ENCODE measurements around the gene UBE2V1.

The UBE2V1 gene

DNA sequence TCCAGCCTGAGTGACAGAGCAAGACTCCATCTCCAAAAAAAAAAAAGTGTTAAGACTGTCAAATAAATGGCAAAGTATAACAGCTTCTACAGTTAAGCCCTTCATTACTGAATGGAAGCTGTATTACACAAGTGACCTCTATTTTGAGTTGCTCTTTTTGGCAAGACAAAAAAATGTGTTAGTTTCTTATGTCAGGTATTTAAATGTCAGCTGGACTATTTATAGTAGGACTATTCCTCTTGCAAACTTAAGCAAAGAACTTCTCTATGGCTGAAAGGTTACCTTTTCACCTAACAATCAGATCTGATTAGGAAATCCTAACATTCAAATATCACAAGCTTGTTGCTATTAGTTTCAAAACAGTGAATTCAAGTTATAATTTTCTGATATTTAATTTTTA lies 12.4 kb downstream of the UBE2V1 start:
- DNase-seq (ENCODE audit: low read depth), result no peak
- TF ChIP-seq, protein P1, sequence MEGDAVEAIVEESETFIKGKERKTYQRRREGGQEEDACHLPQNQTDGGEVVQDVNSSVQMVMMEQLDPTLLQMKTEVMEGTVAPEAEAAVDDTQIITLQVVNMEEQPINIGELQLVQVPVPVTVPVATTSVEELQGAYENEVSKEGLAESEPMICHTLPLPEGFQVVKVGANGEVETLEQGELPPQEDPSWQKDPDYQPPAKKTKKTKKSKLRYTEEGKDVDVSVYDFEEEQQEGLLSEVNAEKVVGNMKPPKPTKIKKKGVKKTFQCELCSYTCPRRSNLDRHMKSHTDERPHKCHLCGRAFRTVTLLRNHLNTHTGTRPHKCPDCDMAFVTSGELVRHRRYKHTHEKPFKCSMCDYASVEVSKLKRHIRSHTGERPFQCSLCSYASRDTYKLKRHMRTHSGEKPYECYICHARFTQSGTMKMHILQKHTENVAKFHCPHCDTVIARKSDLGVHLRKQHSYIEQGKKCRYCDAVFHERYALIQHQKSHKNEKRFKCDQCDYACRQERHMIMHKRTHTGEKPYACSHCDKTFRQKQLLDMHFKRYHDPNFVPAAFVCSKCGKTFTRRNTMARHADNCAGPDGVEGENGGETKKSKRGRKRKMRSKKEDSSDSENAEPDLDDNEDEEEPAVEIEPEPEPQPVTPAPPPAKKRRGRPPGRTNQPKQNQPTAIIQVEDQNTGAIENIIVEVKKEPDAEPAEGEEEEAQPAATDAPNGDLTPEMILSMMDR (conservative IDR thresholded peaks at IDR 0.05; ENCODE audit: control insufficient read depth, insufficient read depth, low read depth, low read length), result no peak

DNA sequence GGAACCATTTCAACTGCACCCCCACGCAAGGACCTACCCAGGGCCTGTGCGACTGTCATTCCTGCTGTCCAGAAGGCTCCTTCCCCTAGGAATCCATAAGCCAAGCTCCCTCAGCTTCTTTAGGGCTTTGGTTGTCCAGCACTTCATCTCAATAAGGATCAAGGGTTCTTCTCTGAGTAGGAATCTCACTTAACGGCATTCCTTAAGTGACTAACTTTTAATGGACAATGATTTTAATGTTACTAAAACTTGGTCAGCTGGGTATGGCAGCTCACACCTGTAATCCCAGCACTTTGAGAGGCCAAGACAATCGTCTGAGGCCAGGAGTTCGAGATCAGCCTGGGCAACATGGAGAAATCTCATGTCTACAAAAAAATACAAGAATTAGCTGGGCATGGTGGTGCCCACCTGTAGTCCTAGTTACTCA lies 13.4 kb downstream of the UBE2V1 start:
- DNase-seq (ENCODE audit: low read depth), result no peak
- TF ChIP-seq, protein P1 (conservative IDR thresholded peaks at IDR 0.05; ENCODE audit: control insufficient read depth, insufficient read depth, low read depth, low read length), result no peak
- no peak overlapping the region for H3K4me3 ChIP-seq (ENCODE audit: control insufficient read depth, low read depth, low read length)

More for the DNA sequence above, 12.4 kb downstream of the UBE2V1 start:
- H3K4me3 ChIP-seq (ENCODE audit: control insufficient read depth, low read depth, low read length), result no peak overlapping the region

DNA sequence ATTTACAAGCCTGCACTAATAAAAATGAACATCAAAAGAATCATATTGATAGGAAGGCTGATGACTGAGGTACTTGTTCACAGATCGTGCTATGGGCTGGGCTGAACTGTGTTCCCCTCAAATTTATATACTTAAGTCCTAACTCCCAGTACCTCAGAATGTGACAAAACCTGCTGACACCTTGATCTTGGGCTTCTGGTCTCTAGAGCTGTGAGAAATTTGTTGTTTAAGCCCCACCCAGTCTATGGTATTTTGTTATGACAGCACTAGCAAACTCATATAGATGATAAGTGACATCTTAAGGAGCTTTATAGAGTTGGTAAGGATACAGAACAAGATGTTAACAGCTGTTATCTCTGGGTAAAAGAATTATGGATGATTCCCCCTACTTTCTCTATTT lies 13.8 kb downstream of the UBE2V1 start:
- TF ChIP-seq, protein P1 (conservative IDR thresholded peaks at IDR 0.05; ENCODE audit: control insufficient read depth, insufficient read depth, low read depth, low read length), result no peak
- no peak for DNase-seq (ENCODE audit: low read depth)
- H3K4me3 ChIP-seq (ENCODE audit: control insufficient read depth, low read depth, low read length), result no peak overlapping the region

DNA sequence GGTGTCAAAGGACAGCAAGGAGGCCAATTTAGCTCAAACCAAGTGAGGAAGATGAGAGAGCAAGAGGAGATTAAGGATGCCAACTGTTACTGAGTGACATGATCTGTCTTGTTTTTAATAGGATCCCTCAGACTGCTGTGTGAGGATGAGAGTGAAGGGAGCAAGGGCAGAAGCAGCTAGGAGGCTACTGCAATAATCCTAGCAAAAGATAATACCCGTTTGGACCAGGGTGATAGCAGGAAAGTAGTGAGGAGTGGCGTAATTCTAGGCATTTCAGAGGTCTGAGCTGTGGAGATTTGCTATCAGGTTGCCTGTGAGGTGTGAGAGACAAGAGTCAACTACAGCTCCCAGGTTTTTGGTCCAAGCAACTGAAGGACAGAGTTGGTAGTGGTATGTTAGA lies 14.7 kb downstream of the UBE2V1 start:
- DNase-seq (ENCODE audit: low read depth), result no peak
- TF ChIP-seq, protein P1 (conservative IDR thresholded peaks at IDR 0.05; ENCODE audit: control insufficient read depth, insufficient read depth, low read depth, low read length), result no peak
- no peak overlapping the region for H3K4me3 ChIP-seq (ENCODE audit: control insufficient read depth, low read depth, low read length)

DNA sequence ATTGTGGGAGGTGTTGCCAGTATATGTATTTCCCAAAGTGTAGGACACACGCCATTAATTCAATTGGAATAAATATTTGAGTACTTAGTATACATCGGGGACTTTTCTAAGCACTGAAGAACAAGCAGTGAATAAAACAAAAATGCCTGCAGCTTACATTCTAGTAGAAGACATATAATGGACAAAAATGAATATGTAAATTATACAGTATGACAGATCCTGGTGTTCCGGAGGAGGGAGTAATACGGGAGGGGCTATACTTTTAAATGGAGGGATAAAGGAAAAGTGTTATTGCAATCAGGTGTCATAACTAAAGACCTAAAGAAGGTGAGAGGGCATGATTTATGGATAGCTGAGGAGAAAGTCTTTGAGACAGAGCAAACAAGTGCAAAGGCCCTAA lies 15.1 kb downstream of the UBE2V1 start:
- H3K4me3 ChIP-seq (ENCODE audit: control insufficient read depth, low read depth, low read length), result no peak overlapping the region
- DNase-seq (ENCODE audit: low read depth), result no peak
- TF ChIP-seq, protein P1 (conservative IDR thresholded peaks at IDR 0.05; ENCODE audit: control insufficient read depth, insufficient read depth, low read depth, low read length), result no peak

DNA sequence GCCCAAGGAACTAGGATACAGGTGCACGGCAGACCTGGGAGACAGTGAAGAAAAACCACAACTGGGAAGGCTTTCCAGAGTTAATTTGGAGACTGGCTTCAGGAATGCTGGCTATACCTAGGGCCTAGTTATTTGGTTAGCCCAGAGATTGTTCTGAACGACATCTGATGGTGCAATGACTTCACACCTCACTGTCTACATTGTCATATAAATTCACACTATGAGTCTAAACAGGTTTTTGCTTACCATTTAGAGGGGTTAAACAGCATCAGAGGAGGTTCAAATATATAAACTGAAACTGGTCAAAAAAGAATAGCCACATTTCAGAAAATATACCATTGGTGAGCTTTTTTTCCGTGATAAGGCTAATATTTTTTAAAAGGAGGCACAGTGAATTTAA lies 16.7 kb downstream of the UBE2V1 start:
- TF ChIP-seq, protein P1 (conservative IDR thresholded peaks at IDR 0.05; ENCODE audit: control insufficient read depth, insufficient read depth, low read depth, low read length), result no peak
- no peak overlapping the region for H3K4me3 ChIP-seq (ENCODE audit: control insufficient read depth, low read depth, low read length)
- no peak for DNase-seq (ENCODE audit: low read depth)

DNA sequence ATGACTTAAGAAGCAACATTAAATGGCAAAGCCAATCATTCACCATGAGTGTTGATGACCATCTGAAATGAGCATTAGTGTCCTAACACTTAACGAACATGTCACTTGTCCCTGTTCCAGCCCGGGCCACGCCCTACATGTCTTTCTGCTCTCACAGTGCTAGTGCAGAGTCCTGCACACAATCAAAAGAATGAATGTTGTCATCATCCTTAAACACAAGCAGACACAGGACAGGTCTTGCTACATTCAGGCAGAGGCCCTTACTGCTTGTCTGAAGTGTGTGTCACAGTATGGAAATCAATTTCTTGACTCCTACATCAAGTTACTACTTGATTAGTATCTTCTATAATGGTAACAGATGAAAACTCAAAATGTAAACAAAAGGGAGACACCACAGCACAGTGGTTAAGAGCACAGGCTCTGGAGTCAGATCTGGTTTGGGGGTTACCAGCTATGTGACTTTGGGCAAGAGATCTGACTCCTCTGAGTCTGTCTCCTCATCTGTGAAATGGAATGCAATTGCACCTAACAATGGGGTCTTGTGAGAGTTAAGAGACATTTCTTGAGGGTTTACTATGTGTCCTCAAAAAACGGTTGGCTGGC lies 17.4 kb downstream of the UBE2V1 start:
- TF ChIP-seq, protein P1 (conservative IDR thresholded peaks at IDR 0.05; ENCODE audit: control insufficient read depth, insufficient read depth, low read depth, low read length), result no peak
- H3K4me3 ChIP-seq (ENCODE audit: control insufficient read depth, low read depth, low read length), result no peak overlapping the region
- DNase-seq (ENCODE audit: low read depth), result no peak
